IMR-90 (cell line): ENCODE results near the gene RIMBP3C. TPM values are rescaled to one million over a fixed set of nuclear protein-coding genes. Genes with fewer than 3 reads are reported as not detected.

Experiments used
- ATAC-seq: fragments of 200-7000 bp; cut with Tn5 transposase; 2 replicates; pipeline ENCODE4 v1.9.1; 2020; ENCODE audit warnings: low read depth, mild to moderate bottlenecking, moderate library complexity
- BruUV-seq: library from RNA; stranded (reverse); fragments of 400-500 nt; replicated peaks from 2 replicates; lab custom pipeline; 2021; lab: Mats Ljungman, UMichigan
- CTCF ChIA-PET: fragments of 300-600 bp; formaldehyde crosslinking; extraction: SDS; loops from one replicate; lab custom pipeline; 2021; ENCODE audit warnings: antibody characterized with exemption; lab: Yijun Ruan, JAX
- POLR2A ChIA-PET: fragments of 300-600 bp; sonication (Branson Sonifier 250); formaldehyde crosslinking; loops from one replicate; lab custom pipeline; 2022; ENCODE audit warnings: antibody characterized with exemption; ENCODE audit not compliant: unreplicated experiment; lab: Charles Lee
- DNase-seq: peaks from one replicate; pipeline ENCODE4 v3.0.0; 2013
- H2AFZ ChIP-seq: replicated peaks from 2 replicates; pipeline ENCODE3; 2013; ENCODE audit warnings: low read length, mild to moderate bottlenecking; ENCODE audit not compliant: poor library complexity
- H2AK5ac ChIP-seq: 2 replicates; pipeline ENCODE4 v1.6.1; 2013; ENCODE audit warnings: low read depth, low read length, inconsistent platforms
- H2AK9ac ChIP-seq: replicated peaks from 2 replicates; pipeline ENCODE3; 2013; ENCODE audit warnings: mild to moderate bottlenecking, low read depth, low read length, moderate library complexity; ENCODE audit not compliant: poor library complexity
- H2BK120ac ChIP-seq: 2 replicates; pipeline ENCODE4 v1.6.1; 2013; ENCODE audit warnings: low read depth, low read length, inconsistent platforms
- H2BK15ac ChIP-seq: 3 replicates; pipeline ENCODE4 v1.6.1; 2013; ENCODE audit warnings: low read depth, low read length, inconsistent platforms
- H2BK20ac ChIP-seq: 2 replicates; pipeline ENCODE4 v1.6.1; 2013; ENCODE audit warnings: low read depth, mild to moderate bottlenecking, inconsistent platforms, low read length, moderate library complexity
- H2BK5ac ChIP-seq: 2 replicates; pipeline ENCODE4 v1.6.1; 2013; ENCODE audit warnings: mild to moderate bottlenecking, low read depth, low read length, inconsistent platforms; ENCODE audit not compliant: poor library complexity, severe bottlenecking
- H3K14ac ChIP-seq: replicated peaks from 2 replicates; pipeline ENCODE4 v1.6.1; 2013; ENCODE audit warnings: low read depth, low read length, inconsistent platforms
- H3K18ac ChIP-seq: 2 replicates; pipeline ENCODE4 v1.6.1; 2013; ENCODE audit warnings: low read depth, low read length, control low read depth
- H3K23ac ChIP-seq: 2 replicates; pipeline ENCODE4 v1.6.1; 2013; ENCODE audit warnings: low read depth, low read length, inconsistent platforms
- H3K27ac ChIP-seq: 2 replicates; pipeline ENCODE4 v1.5.1; 2013; ENCODE audit warnings: mild to moderate bottlenecking, control low read depth, low read length; ENCODE audit not compliant: insufficient read depth
- H3K27me3 ChIP-seq: 2 replicates; pipeline ENCODE4 v1.6.1; 2013; ENCODE audit warnings: low read length; ENCODE audit not compliant: control insufficient read depth, insufficient read depth
- H3K36me3 ChIP-seq: 2 replicates; pipeline ENCODE4 v1.6.1; 2013; ENCODE audit warnings: low read length, mixed read lengths; ENCODE audit not compliant: control insufficient read depth, insufficient read depth
- H3K4ac ChIP-seq: 2 replicates; pipeline ENCODE4 v1.6.1; 2013; ENCODE audit warnings: low read depth, low read length, inconsistent platforms
- H3K4me1 ChIP-seq: 2 replicates; pipeline ENCODE4 v1.6.1; 2013; ENCODE audit warnings: low read length, mixed read lengths; ENCODE audit not compliant: control insufficient read depth, insufficient read depth
- H3K4me2 ChIP-seq: 2 replicates; pipeline ENCODE4 v1.6.1; 2013; ENCODE audit warnings: low read depth, mild to moderate bottlenecking, control low read depth, low read length, moderate library complexity
- H3K4me3 ChIP-seq: 2 replicates; pipeline ENCODE4 v1.5.1; 2013; ENCODE audit warnings: low read depth, mild to moderate bottlenecking, control low read depth, low read length, moderate library complexity; ENCODE audit not compliant: insufficient read depth
- H3K56ac ChIP-seq: 2 replicates; pipeline ENCODE4 v1.6.1; 2013; ENCODE audit warnings: low read length, inconsistent platforms; ENCODE audit not compliant: insufficient read depth; ENCODE audit errors: extremely low read depth
- H3K79me1 ChIP-seq, 2 experiments: 2 replicates each; pipeline ENCODE4 v1.6.1; 2013; ENCODE audit warnings: low read length in 2 of 2, inconsistent platforms in 1 of 2, low read depth in 1 of 2
- H3K9ac ChIP-seq: 2 replicates; pipeline ENCODE4 v1.6.1; 2013; ENCODE audit warnings: low read depth, low read length, control low read depth
- H3K9me1 ChIP-seq: 2 replicates; pipeline ENCODE4 v1.6.1; 2013; ENCODE audit warnings: low read length, inconsistent platforms; ENCODE audit not compliant: insufficient read depth
- H3K9me3 ChIP-seq: 2 replicates; pipeline ENCODE4 v1.6.1; 2013; ENCODE audit warnings: low read length; ENCODE audit not compliant: control insufficient read depth, insufficient read depth
- H4K20me1 ChIP-seq: 2 replicates; pipeline ENCODE4 v1.6.1; 2013; ENCODE audit warnings: low read length, inconsistent platforms; ENCODE audit not compliant: insufficient read depth
- H4K5ac ChIP-seq: 2 replicates; pipeline ENCODE4 v1.6.1; 2013; ENCODE audit warnings: mild to moderate bottlenecking, low read depth, low read length, control low read depth
- H4K8ac ChIP-seq, 2 experiments: 2 replicates each; pipeline ENCODE4 v1.6.1; 2013; ENCODE audit warnings: low read depth in 2 of 2, low read length in 2 of 2, control low read depth in 1 of 2, inconsistent platforms in 1 of 2
- H4K91ac ChIP-seq: 2 replicates; pipeline ENCODE4 v1.6.1; 2013; ENCODE audit warnings: low read depth, low read length, inconsistent platforms; ENCODE audit not compliant: insufficient read depth
- BHLHE40 ChIP-seq: fragments of 150-350 bp; IDR thresholded peaks from 2 replicates; pipeline ENCODE4 v1.6.1; 2016; ENCODE audit warnings: mild to moderate bottlenecking, low read depth, low read length
- CEBPB ChIP-seq: IDR thresholded peaks from 2 replicates; pipeline ENCODE4 v1.6.1; 2012; ENCODE audit warnings: low read depth, low read length, improper control_type of control experiment
- CHD1 ChIP-seq: IDR thresholded peaks from 2 replicates; pipeline ENCODE4 v1.6.1; 2012; ENCODE audit warnings: low read depth, low read length, improper control_type of control experiment
- CTCF ChIP-seq: conservative IDR thresholded peaks from 2 replicates; pipeline ENCODE4 v1.5.1; 2012; ENCODE audit warnings: mild to moderate bottlenecking, low read depth, low read length, improper control_type of control experiment
- ELK1 ChIP-seq: fragments of 150-350 bp; IDR thresholded peaks from 2 replicates; pipeline ENCODE4 v1.6.1; 2016; ENCODE audit warnings: low read depth, mild to moderate bottlenecking, low read length, moderate library complexity, borderline replicate concordance
- FOS ChIP-seq: fragments of 150-350 bp; IDR thresholded peaks from 2 replicates; pipeline ENCODE4 v1.6.1; 2016; ENCODE audit warnings: low read depth, low read length
- MAFK ChIP-seq: IDR thresholded peaks from 2 replicates; pipeline ENCODE4 v1.6.1; 2012; ENCODE audit warnings: low read depth, low read length, improper control_type of control experiment
- MAZ ChIP-seq: IDR thresholded peaks from 2 replicates; pipeline ENCODE4 v1.6.1; 2012; ENCODE audit warnings: low read depth, mild to moderate bottlenecking, low read length, improper control_type of control experiment, moderate library complexity, borderline replicate concordance
- MXI1 ChIP-seq: IDR thresholded peaks from 2 replicates; pipeline ENCODE4 v1.6.1; 2012; ENCODE audit warnings: low read depth, mild to moderate bottlenecking, low read length, moderate library complexity, borderline replicate concordance
- NFE2L2 ChIP-seq: fragments of 150-350 bp; IDR thresholded peaks from 2 replicates; pipeline ENCODE4 v1.6.1; 2016; ENCODE audit warnings: low read depth, mild to moderate bottlenecking, low read length
- POLR2A ChIP-seq: IDR thresholded peaks from 2 replicates; pipeline ENCODE4 v1.6.1; 2012; ENCODE audit warnings: mild to moderate bottlenecking, low read depth, low read length
- RAD21 ChIP-seq: IDR thresholded peaks from 2 replicates; pipeline ENCODE4 v1.6.1; 2012; ENCODE audit warnings: low read length, improper control_type of control experiment
- RCOR1 ChIP-seq: IDR thresholded peaks from 2 replicates; pipeline ENCODE4 v1.6.1; 2012; ENCODE audit warnings: mild to moderate bottlenecking, low read length, improper control_type of control experiment; ENCODE audit not compliant: insufficient replicate concordance
- RFX5 ChIP-seq: IDR thresholded peaks from 2 replicates; pipeline ENCODE4 v1.8.0; 2012; ENCODE audit warnings: low read depth, mild to moderate bottlenecking, low read length, moderate library complexity
- SMC3 ChIP-seq: fragments of 150-350 bp; IDR thresholded peaks from 2 replicates; pipeline ENCODE4 v1.6.1; 2016; ENCODE audit warnings: low read depth, mild to moderate bottlenecking, antibody characterized with exemption, low read length, moderate library complexity
- USF2 ChIP-seq: fragments of 150-350 bp; IDR thresholded peaks from 2 replicates; pipeline ENCODE4 v1.6.1; 2017; ENCODE audit warnings: mild to moderate bottlenecking, antibody characterized with exemption, low read length, low read depth
- WGBS, 2 experiments: methylation state at CpG; one replicate each; pipeline versions ENCODE4 v1.1.5 to v1.1.7; 2013; ENCODE audit warnings: missing lambda C conversion rate in 2 of 2; ENCODE audit not compliant: insufficient read length in 1 of 2; ENCODE audit errors: extremely low coverage in 2 of 2; 5-methylcytosine and 5-hydroxymethylcytosine counted together
- dilution Hi-C: fragments of 300-500 bp; cut with HindIII; formaldehyde crosslinking; loops from one replicate; pipeline ENCODE4 v1.14.3; 2018; ENCODE audit warnings: low sequenced_read_pairs; ENCODE audit not compliant: unreplicated experiment
- in situ Hi-C: fragments of 300-500 bp; cut with MboI; formaldehyde crosslinking; loops from 3 replicates; pipeline ENCODE4 v1.14.3; 2019; ENCODE audit warnings: low sequenced_read_pairs, inconsistent platforms, mixed read lengths
- intact Hi-C: fragments of 100-400 bp; cut with micrococcal nuclease; formaldehyde crosslinking; loops from 2 replicates; pipeline ENCODE4 v1.10.0; 2022
- polyA plus RNA-seq, 3 experiments: library from polyadenylated mRNA; depleted of rRNA; stranded (reverse); fragments of >200 nt; gene quantifications; 2 replicates each; pipeline ENCODE4 v1.2.3, GENCODE V29; 2012; ENCODE audit warnings: low replicate concordance in 1 of 3
- total RNA-seq: library from RNA; depleted of rRNA; stranded (reverse); fragments of >200 nt; gene quantifications from 2 replicates; pipeline ENCODE4 v1.2.3, GENCODE V29; 2012

RIMBP3C gene
- total and polyA plus RNA-seq, 2 of the 4 experiments (the other 2 are of a cell fraction), result 0.05 to 0.36 TPM

- H2BK5ac ChIP-seq, result no peak overlapping the region
- H3K9me1 ChIP-seq, result peaks cover 42% of the 10 kb centered on the region
- no peak overlapping the region for H2AK9ac ChIP-seq
- dilution Hi-C loops (no loop called here), intact Hi-C loops (no loop called here), in situ Hi-C loops (no loop called here)
- no peak for ATAC-seq
- H3K4me3 ChIP-seq, result no peak overlapping the region
- peaks cover 73% of the 10 kb centered on the region for H4K20me1 ChIP-seq
- H3K4me1 ChIP-seq, result peaks cover 16% of the 10 kb centered on the region
- no peaks in the 10 kb centered on the region for H3K36me3 ChIP-seq
- H3K4me2 ChIP-seq, result peak overlapping the region; percentile 30; the same call in 1 of the 2 replicates
- no peak overlapping the region for H2BK120ac ChIP-seq
- TF ChIP-seq CEBPB (no peak), MAZ (no peak), RFX5 (no peak), ELK1 (no peak), NFE2L2 (no peak), MAFK (no peak), RAD21 (no peak), MXI1 (no peak), POLR2A (no peak), USF2 (no peak), SMC3 (no peak), BHLHE40 (no peak), RCOR1 (no peak), CTCF (no peak), CHD1 (no peak), FOS (no peak)
- DNase-seq, result no peak
- H3K4ac ChIP-seq, result no peak overlapping the region
- H3K27me3 ChIP-seq, result no peaks in the 10 kb centered on the region
- H3K18ac ChIP-seq, result no peak overlapping the region
- 0 out of 2 replicates have a peak overlapping the region, but pooled peaks have one; percentile 75 for H3K23ac ChIP-seq
- H4K5ac ChIP-seq, result no peak overlapping the region
- no peak overlapping the region for H2BK15ac ChIP-seq
- H2BK20ac ChIP-seq, result no peak overlapping the region
- no peak overlapping the region for H3K14ac ChIP-seq
- no peak overlapping the region for H2AFZ ChIP-seq
- BruUV-seq, result no TSS peak
- POLR2A ChIA-PET, result no interaction called here
- H4K8ac ChIP-seq, result no peak overlapping the region
- WGBS, 2 experiments, result 70% methylated on average over 2 of the region's 4 CpGs; no CpG with 5 or more reads in 1 of the 2 experiments
- no peaks in the 10 kb centered on the region for H3K9me3 ChIP-seq
- H3K27ac ChIP-seq, result no peak overlapping the region
- CTCF ChIA-PET, result no interaction called here
- no peak overlapping the region for H2AK5ac ChIP-seq
- H3K56ac ChIP-seq, result no peak overlapping the region
- no peak overlapping the region for H4K91ac ChIP-seq
- no peak overlapping the region for H3K9ac ChIP-seq
- H3K79me1 ChIP-seq, result peaks cover 6 to 48% of the 10 kb centered on the region in 2 experiments
Measured at GRCh38 chr22:21570398-21570797, 19.1 kb upstream of the RIMBP3C start.
